GM23338 (cell line): ENCODE data around the gene TNIP3.
"Not testable (repeated sequence)": the region's sequence is repeated elsewhere in the genome, so short reads cannot be mapped to it uniquely, and the experiment has no call there.

ENCODE experiments used
- JUNB ChIP-seq: IDR thresholded peaks from one replicate; pipeline ENCODE4 v1.6.1; 2016; ENCODE audit warnings: antibody characterized with exemption; ENCODE audit not compliant: unreplicated experiment
- TF ChIP-seq, protein P1 (sequence below), 2 experiments: fragments of 200-600 bp in 1 of 2; sonication (generic) in 1 of 2; conservative IDR thresholded peaks; 2 replicates each; pipeline versions ENCODE4 v1.5.1 to v1.6.1; 2016 to 2017; ENCODE audit warnings: antibody characterized with exemption in 2 of 2, low read depth in 2 of 2, mild to moderate bottlenecking in 2 of 2, moderate library complexity in 1 of 2
- TF ChIP-seq, protein P2 (sequence below): IDR thresholded peaks from one replicate; pipeline ENCODE4 v1.6.1; 2018; ENCODE audit warnings: antibody characterized with exemption; ENCODE audit not compliant: unreplicated experiment

DNA sequence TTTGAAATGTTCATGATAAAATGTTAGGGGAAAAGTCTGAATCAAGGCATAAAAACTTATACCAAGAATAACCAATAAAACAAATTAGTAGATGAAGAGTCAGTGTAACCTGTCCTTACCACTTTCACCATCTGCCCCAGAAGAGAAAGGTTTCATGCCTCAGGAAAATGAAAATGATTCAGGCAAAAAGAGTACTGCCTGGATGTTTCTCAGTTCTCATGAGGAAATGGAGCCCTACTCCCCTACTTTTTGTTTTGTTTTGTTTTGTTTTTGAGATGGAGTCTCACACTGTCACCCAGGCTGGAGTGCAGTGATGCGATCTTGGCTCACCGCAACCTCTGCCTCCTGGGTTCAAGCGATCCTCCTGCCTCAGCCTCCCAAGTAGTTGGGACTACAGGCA, 7.4 kb upstream of the TNIP3 start:
- TF ChIP-seq, protein P1, sequence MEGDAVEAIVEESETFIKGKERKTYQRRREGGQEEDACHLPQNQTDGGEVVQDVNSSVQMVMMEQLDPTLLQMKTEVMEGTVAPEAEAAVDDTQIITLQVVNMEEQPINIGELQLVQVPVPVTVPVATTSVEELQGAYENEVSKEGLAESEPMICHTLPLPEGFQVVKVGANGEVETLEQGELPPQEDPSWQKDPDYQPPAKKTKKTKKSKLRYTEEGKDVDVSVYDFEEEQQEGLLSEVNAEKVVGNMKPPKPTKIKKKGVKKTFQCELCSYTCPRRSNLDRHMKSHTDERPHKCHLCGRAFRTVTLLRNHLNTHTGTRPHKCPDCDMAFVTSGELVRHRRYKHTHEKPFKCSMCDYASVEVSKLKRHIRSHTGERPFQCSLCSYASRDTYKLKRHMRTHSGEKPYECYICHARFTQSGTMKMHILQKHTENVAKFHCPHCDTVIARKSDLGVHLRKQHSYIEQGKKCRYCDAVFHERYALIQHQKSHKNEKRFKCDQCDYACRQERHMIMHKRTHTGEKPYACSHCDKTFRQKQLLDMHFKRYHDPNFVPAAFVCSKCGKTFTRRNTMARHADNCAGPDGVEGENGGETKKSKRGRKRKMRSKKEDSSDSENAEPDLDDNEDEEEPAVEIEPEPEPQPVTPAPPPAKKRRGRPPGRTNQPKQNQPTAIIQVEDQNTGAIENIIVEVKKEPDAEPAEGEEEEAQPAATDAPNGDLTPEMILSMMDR (conservative IDR thresholded peaks at IDR 0.05; ENCODE audit: low read depth in 2 of 2) = not testable (repeated sequence)
- TF ChIP-seq, protein P2, sequence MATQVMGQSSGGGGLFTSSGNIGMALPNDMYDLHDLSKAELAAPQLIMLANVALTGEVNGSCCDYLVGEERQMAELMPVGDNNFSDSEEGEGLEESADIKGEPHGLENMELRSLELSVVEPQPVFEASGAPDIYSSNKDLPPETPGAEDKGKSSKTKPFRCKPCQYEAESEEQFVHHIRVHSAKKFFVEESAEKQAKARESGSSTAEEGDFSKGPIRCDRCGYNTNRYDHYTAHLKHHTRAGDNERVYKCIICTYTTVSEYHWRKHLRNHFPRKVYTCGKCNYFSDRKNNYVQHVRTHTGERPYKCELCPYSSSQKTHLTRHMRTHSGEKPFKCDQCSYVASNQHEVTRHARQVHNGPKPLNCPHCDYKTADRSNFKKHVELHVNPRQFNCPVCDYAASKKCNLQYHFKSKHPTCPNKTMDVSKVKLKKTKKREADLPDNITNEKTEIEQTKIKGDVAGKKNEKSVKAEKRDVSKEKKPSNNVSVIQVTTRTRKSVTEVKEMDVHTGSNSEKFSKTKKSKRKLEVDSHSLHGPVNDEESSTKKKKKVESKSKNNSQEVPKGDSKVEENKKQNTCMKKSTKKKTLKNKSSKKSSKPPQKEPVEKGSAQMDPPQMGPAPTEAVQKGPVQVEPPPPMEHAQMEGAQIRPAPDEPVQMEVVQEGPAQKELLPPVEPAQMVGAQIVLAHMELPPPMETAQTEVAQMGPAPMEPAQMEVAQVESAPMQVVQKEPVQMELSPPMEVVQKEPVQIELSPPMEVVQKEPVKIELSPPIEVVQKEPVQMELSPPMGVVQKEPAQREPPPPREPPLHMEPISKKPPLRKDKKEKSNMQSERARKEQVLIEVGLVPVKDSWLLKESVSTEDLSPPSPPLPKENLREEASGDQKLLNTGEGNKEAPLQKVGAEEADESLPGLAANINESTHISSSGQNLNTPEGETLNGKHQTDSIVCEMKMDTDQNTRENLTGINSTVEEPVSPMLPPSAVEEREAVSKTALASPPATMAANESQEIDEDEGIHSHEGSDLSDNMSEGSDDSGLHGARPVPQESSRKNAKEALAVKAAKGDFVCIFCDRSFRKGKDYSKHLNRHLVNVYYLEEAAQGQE = not testable (repeated sequence)
- not testable (repeated sequence) for TF ChIP-seq JUNB
